H9 (cell line): ENCODE data around the gene TMCC1. TPM values are rescaled to one million over a fixed set of nuclear protein-coding genes. Genes with fewer than 3 reads are reported as not detected.

ENCODE experiments used
- DNase-seq: peaks from one replicate; pipeline ENCODE4 v3.0.0-alpha.2; 2017
- H2AFZ ChIP-seq: one replicate; pipeline ENCODE4 v1.6.1; 2013; ENCODE audit warnings: mild to moderate bottlenecking, low read length, control low read depth, moderate library complexity
- H2AK5ac ChIP-seq: 2 replicates; pipeline ENCODE4 v1.6.1; 2013; ENCODE audit warnings: low read length, control low read depth, mixed read lengths; ENCODE audit not compliant: insufficient read length
- H2BK120ac ChIP-seq: one replicate; pipeline ENCODE4 v1.6.1; 2013; ENCODE audit warnings: low read depth, mild to moderate bottlenecking, low read length, control low read depth, inconsistent platforms; ENCODE audit not compliant: poor library complexity, severe bottlenecking
- H2BK12ac ChIP-seq: 2 replicates; pipeline ENCODE4 v1.6.1; 2013; ENCODE audit warnings: low read length, control low read depth, mixed read lengths, low read depth; ENCODE audit not compliant: insufficient read length
- H2BK15ac ChIP-seq: 2 replicates; pipeline ENCODE4 v1.6.1; 2013; ENCODE audit warnings: low read depth, low read length, control low read depth
- H2BK20ac ChIP-seq: one replicate; pipeline ENCODE4 v1.6.1; 2013; ENCODE audit warnings: low read depth, mild to moderate bottlenecking, low read length, control low read depth, inconsistent platforms; ENCODE audit not compliant: poor library complexity, severe bottlenecking
- H2BK5ac ChIP-seq: 2 replicates; pipeline ENCODE4 v1.6.1; 2013; ENCODE audit warnings: low read length, control low read depth, mixed read lengths; ENCODE audit not compliant: insufficient read length
- H3K14ac ChIP-seq: 2 replicates; pipeline ENCODE4 v1.6.1; 2013; ENCODE audit warnings: low read length, control low read depth; ENCODE audit not compliant: insufficient read depth
- H3K18ac ChIP-seq: 2 replicates; pipeline ENCODE4 v1.6.1; 2013; ENCODE audit warnings: low read depth, mild to moderate bottlenecking, mixed read lengths, low read length, control low read depth; ENCODE audit not compliant: insufficient read length
- H3K23ac ChIP-seq: 2 replicates; pipeline ENCODE4 v1.6.1; 2013; ENCODE audit warnings: low read length, control low read depth, mixed read lengths, low read depth; ENCODE audit not compliant: insufficient read length
- H3K23me2 ChIP-seq: 2 replicates; pipeline ENCODE4 v1.6.1; 2013; ENCODE audit warnings: low read depth, mild to moderate bottlenecking, mixed read lengths, low read length, control low read depth; ENCODE audit not compliant: insufficient read length, poor library complexity, severe bottlenecking
- H3K27ac ChIP-seq: 2 replicates; pipeline ENCODE4 v1.5.1; 2013; ENCODE audit warnings: low read length, control low read depth, mixed read lengths, low read depth; ENCODE audit not compliant: insufficient read length
- H3K27me3 ChIP-seq: 2 replicates; pipeline ENCODE4 v1.6.1; 2013; ENCODE audit warnings: low read length, control low read depth, inconsistent platforms; ENCODE audit not compliant: insufficient read depth
- H3K4ac ChIP-seq: 2 replicates; pipeline ENCODE4 v1.6.1; 2013; ENCODE audit warnings: low read depth, mild to moderate bottlenecking, control low read depth, inconsistent platforms, low read length, moderate library complexity
- H3K4me1 ChIP-seq: 2 replicates; pipeline ENCODE4 v1.6.1; 2013; ENCODE audit warnings: low read length, control low read depth, inconsistent platforms; ENCODE audit not compliant: insufficient read depth
- H3K4me2 ChIP-seq: 2 replicates; pipeline ENCODE4 v1.6.1; 2013; ENCODE audit warnings: low read length, control low read depth, mixed read lengths; ENCODE audit not compliant: insufficient read length, insufficient read depth
- H3K56ac ChIP-seq: 2 replicates; pipeline ENCODE4 v1.6.1; 2013; ENCODE audit warnings: low read depth, mild to moderate bottlenecking, mixed read lengths, low read length, control low read depth; ENCODE audit not compliant: insufficient read length
- H3K79me1 ChIP-seq: 2 replicates; pipeline ENCODE4 v1.6.1; 2013; ENCODE audit warnings: low read depth, mild to moderate bottlenecking, moderate library complexity, low read length, control low read depth, inconsistent platforms; ENCODE audit not compliant: insufficient read depth, poor library complexity, severe bottlenecking
- H3K79me2 ChIP-seq: 2 replicates; pipeline ENCODE4 v1.6.1; 2013; ENCODE audit warnings: low read length, control low read depth, inconsistent platforms; ENCODE audit not compliant: insufficient read depth
- H3K9ac ChIP-seq: 2 replicates; pipeline ENCODE4 v1.6.1; 2013; ENCODE audit warnings: low read length, control low read depth, mixed read lengths; ENCODE audit not compliant: insufficient read length; ENCODE audit errors: extremely low read depth
- H3K9me3 ChIP-seq: one replicate; pipeline ENCODE4 v1.6.1; 2013; ENCODE audit warnings: low read depth, low read length, inconsistent platforms; ENCODE audit not compliant: control insufficient read depth
- H3T11ph ChIP-seq: one replicate; pipeline ENCODE4 v1.6.1; 2013; ENCODE audit warnings: mild to moderate bottlenecking, low read length, control low read depth, inconsistent platforms
- H4K20me1 ChIP-seq: one replicate; pipeline ENCODE4 v1.6.1; 2013; ENCODE audit not compliant: control insufficient read depth, insufficient read length, insufficient read depth
- H4K5ac ChIP-seq: 2 replicates; pipeline ENCODE4 v1.6.1; 2013; ENCODE audit warnings: low read depth, mild to moderate bottlenecking, mixed read lengths, low read length, control low read depth; ENCODE audit not compliant: insufficient read length
- H4K8ac ChIP-seq: replicated peaks from 2 replicates; pipeline ENCODE4 v1.6.1; 2013; ENCODE audit warnings: low read length, control low read depth, mixed read lengths, low read depth; ENCODE audit not compliant: insufficient read length
- H4K91ac ChIP-seq: 2 replicates; pipeline ENCODE4 v1.6.1; 2013; ENCODE audit warnings: low read depth, mild to moderate bottlenecking, moderate library complexity, mixed read lengths, low read length, control low read depth; ENCODE audit not compliant: insufficient read length
- H3K27ac Mint-ChIP-seq, 3 experiments: 2 replicates in 2 of 3; 3 replicates in 1 of 3; pipeline ENCODE4 v1.8.0; 2020 to 2021; ENCODE audit warnings: mixed read lengths in 3 of 3, mild to moderate bottlenecking in 1 of 3, moderate library complexity in 1 of 3
- H3K27me3 Mint-ChIP-seq: 2 replicates; pipeline ENCODE4 v1.8.0; 2021; ENCODE audit warnings: low read depth, mild to moderate bottlenecking, moderate library complexity, mixed read lengths
- H3K36me3 Mint-ChIP-seq, 3 experiments: 2 replicates in 2 of 3; 3 replicates in 1 of 3; pipeline ENCODE4 v1.8.0; 2020 to 2021; ENCODE audit warnings: low read depth in 3 of 3, mixed read lengths in 3 of 3; ENCODE audit not compliant: insufficient read depth in 1 of 3
- H3K4me1 Mint-ChIP-seq, 2 experiments: 2 replicates each; pipeline ENCODE4 v1.8.0; 2020; ENCODE audit warnings: mixed read lengths in 2 of 2
- H3K4me3 Mint-ChIP-seq, 2 experiments: 2 replicates in 1 of 2; 3 replicates in 1 of 2; pipeline ENCODE4 v1.8.0; 2020 to 2021; ENCODE audit warnings: mild to moderate bottlenecking in 2 of 2, mixed read lengths in 2 of 2, moderate library complexity in 1 of 2
- H3K9me3 Mint-ChIP-seq, 2 experiments: 2 replicates in 1 of 2; 3 replicates in 1 of 2; pipeline ENCODE4 v1.8.0; 2020; ENCODE audit warnings: mild to moderate bottlenecking in 2 of 2, mixed read lengths in 2 of 2, moderate library complexity in 1 of 2
- CTCF ChIP-seq: fragments of 200-600 bp; sonication (generic); conservative IDR thresholded peaks from 3 replicates; pipeline ENCODE4 v1.8.0; 2021; ENCODE audit warnings: antibody characterized with exemption, mild to moderate bottlenecking
- WGBS: extraction: QIAGEN DNeasy Blood & Tissue Kit; methylation state at CpG from one replicate; pipeline ENCODE4 v1.1.7; 2013; ENCODE audit warnings: missing lambda C conversion rate, low lambda C conversion rate, mixed read lengths; ENCODE audit not compliant: insufficient read length; ENCODE audit errors: extremely low coverage; 5-methylcytosine and 5-hydroxymethylcytosine counted together
- total RNA-seq: library from RNA; stranded (reverse); gene quantifications from 2 replicates; pipeline ENCODE4 v1.2.1, GENCODE V29; 2021

TMCC1 gene
- total RNA-seq, 1 experiment from 2014 or later = 24.4 TPM

DNA sequence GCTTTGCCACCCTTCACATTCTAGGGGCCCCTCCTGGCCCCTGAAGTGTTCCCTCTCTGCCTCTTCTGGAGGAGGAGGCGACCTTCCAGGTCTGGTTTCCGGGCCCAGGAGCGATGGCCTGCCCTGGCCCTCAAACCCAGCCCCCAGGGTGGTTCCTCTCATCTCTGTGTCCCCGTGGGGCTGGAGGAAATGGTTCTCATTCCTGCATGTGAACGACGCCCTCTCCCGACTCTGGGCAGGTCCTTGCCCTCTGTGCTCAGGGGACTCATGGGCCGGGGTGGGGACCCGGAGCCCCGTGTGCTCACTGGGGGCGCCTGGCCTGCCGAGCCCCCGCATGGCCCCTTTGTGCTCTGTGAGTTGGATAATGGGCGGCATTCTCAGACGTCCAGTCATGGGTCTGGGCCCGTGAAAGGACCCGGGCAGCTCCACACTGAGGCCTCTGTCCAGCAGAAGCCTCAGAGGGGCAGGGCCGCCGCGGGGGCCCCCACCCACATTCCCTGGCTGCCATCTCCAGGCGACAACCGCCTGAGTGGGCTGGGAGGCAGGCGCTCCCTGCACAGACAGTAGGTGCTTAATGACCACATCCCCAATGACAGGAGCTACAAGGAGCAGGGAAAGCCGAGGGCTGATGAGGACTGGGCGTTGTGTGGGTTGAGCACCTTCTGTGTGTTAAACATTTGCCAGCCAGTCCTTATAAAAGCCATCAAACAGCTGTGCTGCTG, 281.5 kb downstream of the TMCC1 start:
- no peak overlapping the region for H3K23ac ChIP-seq
- no peak overlapping the region for H4K5ac ChIP-seq

More for the DNA sequence above, 281.5 kb downstream of the TMCC1 start:
- Histone ChIP-seq H2BK15ac (no peak overlapping the region), H3K4me2 (no peak overlapping the region), H3K18ac (no peak overlapping the region), H4K8ac (no peak overlapping the region), H3K27ac (no peak overlapping the region), H2BK5ac (no peak overlapping the region), H3K56ac (no peak overlapping the region), H3K27me3 (no peaks in the 10 kb centered on the region), H3T11ph (no peak overlapping the region), H3K23me2 (peaks cover 4% of the 10 kb centered on the region), H3K79me1 (no peaks in the 10 kb centered on the region), H2BK20ac (no peak overlapping the region), H4K91ac (no peak overlapping the region), H3K4ac (no peak overlapping the region), H2BK120ac (no peak overlapping the region), H3K79me2 (no peaks in the 10 kb centered on the region), H2AK5ac (no peak overlapping the region), H4K20me1 (no peaks in the 10 kb centered on the region), H3K4me1 (peaks cover 2% of the 10 kb centered on the region), H2BK12ac (no peak overlapping the region), H3K14ac (peak overlapping the region; percentile 17; the same call in 1 of the 2 replicates), H2AFZ (no peak overlapping the region), H3K9ac (no peak overlapping the region), H3K9me3 (no peaks in the 10 kb centered on the region)
- DNase-seq = peak; percentile 88
- Mint-ChIP-seq H3K4me1 (peaks cover 25 to 26% of the 10 kb centered on the region in 2 experiments), H3K27me3 (peaks cover 14% of the 10 kb centered on the region), H3K27ac (no peak overlapping the region), H3K9me3 (no peaks in the 10 kb centered on the region), H3K4me3 (no peak overlapping the region; a peak in 1 of 5 replicates), H3K36me3 (no peaks in the 10 kb centered on the region; a peak in 2 of 7 replicates)
- TF ChIP-seq CTCF = no peak; the same call in 2 of the 3 replicates
- WGBS = no CpG with 5 or more reads among the region's 25 CpGs
